Tibial nerve (tissue), 3 donors: ENCODE results near the gene OR3A1.

Experiments
- POLR2A ChIP-seq, 2 donors: fragments of 450-650 bp; IDR thresholded peaks; one replicate each; pipeline ENCODE4 v1.6.1; 2017; ENCODE audit warnings: antibody characterized with exemption in 2 of 2, mild to moderate bottlenecking in 2 of 2, moderate library complexity in 2 of 2
- TF ChIP-seq, protein P1 (sequence below), 5 experiments: fragments of 200-600 bp in 3 of 5; fragments of 450-650 bp in 2 of 5; sonication (generic) in 3 of 5; IDR thresholded peaks; one replicate each; pipeline ENCODE4 v1.5.1; 2016 to 2019; ENCODE audit warnings: antibody characterized with exemption in 5 of 5, mild to moderate bottlenecking in 3 of 5, moderate library complexity in 2 of 5

DNA sequence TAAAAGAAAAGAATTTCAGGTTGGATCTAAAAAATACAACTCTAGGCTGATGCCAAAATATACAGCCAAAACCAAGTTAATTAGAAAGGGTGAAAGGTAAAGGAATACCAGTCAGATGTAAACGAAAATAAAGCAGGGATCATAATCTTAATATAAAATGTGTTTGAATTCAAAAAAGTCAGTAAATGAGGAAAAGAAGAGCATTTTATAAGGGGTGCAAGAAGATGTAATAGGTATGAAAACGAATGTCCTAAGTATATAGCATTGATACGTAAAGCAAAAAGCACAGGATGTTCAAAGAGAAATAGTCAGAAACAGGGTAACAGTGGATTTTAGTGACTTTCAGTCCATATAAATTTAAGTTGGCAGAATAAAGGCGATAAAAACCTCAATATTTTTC, 2.5 kb downstream of the OR3A1 start:
- TF ChIP-seq, protein P1, sequence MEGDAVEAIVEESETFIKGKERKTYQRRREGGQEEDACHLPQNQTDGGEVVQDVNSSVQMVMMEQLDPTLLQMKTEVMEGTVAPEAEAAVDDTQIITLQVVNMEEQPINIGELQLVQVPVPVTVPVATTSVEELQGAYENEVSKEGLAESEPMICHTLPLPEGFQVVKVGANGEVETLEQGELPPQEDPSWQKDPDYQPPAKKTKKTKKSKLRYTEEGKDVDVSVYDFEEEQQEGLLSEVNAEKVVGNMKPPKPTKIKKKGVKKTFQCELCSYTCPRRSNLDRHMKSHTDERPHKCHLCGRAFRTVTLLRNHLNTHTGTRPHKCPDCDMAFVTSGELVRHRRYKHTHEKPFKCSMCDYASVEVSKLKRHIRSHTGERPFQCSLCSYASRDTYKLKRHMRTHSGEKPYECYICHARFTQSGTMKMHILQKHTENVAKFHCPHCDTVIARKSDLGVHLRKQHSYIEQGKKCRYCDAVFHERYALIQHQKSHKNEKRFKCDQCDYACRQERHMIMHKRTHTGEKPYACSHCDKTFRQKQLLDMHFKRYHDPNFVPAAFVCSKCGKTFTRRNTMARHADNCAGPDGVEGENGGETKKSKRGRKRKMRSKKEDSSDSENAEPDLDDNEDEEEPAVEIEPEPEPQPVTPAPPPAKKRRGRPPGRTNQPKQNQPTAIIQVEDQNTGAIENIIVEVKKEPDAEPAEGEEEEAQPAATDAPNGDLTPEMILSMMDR (IDR thresholded peaks at IDR 0.05) = no peak
- TF ChIP-seq POLR2A (IDR thresholded peaks at IDR 0.05) = no peak
